ENCODE results near the gene ANXA10.

DNA sequence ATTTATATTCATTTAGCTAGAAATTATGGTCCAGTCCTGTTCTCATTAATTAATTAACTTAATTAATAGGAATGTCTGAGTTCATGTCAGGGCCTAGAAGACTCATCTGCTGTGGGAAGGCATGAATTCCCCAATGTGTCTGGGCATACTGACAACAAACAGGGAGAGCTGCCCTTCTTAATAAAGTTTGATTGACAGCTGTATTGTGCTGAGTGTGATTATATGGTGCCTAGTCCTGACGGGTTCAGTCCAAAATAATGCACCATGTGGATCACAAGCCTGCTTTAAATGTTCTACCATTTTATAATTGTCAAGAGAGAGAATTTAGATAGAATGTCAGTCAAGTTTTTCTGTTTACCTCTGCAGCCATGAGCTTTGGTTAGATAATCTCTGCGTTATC lies 34.6 kb downstream of the ANXA10 start:
- TF ChIP-seq TAF1 (IDR thresholded peaks at IDR 0.05; ENCODE audit: borderline replicate concordance, insufficient read depth, low read length) = no peak
- no peak for TF ChIP-seq POLR2AphosphoS5 (IDR thresholded peaks at IDR 0.05; ENCODE audit: low read depth, low read length)
- TF ChIP-seq, protein P1, sequence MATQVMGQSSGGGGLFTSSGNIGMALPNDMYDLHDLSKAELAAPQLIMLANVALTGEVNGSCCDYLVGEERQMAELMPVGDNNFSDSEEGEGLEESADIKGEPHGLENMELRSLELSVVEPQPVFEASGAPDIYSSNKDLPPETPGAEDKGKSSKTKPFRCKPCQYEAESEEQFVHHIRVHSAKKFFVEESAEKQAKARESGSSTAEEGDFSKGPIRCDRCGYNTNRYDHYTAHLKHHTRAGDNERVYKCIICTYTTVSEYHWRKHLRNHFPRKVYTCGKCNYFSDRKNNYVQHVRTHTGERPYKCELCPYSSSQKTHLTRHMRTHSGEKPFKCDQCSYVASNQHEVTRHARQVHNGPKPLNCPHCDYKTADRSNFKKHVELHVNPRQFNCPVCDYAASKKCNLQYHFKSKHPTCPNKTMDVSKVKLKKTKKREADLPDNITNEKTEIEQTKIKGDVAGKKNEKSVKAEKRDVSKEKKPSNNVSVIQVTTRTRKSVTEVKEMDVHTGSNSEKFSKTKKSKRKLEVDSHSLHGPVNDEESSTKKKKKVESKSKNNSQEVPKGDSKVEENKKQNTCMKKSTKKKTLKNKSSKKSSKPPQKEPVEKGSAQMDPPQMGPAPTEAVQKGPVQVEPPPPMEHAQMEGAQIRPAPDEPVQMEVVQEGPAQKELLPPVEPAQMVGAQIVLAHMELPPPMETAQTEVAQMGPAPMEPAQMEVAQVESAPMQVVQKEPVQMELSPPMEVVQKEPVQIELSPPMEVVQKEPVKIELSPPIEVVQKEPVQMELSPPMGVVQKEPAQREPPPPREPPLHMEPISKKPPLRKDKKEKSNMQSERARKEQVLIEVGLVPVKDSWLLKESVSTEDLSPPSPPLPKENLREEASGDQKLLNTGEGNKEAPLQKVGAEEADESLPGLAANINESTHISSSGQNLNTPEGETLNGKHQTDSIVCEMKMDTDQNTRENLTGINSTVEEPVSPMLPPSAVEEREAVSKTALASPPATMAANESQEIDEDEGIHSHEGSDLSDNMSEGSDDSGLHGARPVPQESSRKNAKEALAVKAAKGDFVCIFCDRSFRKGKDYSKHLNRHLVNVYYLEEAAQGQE (IDR thresholded peaks at IDR 0.05; ENCODE audit: insufficient read depth in 1 of 2, low read depth in 2 of 2, low read length in 2 of 2) = no peak
- TF ChIP-seq FOXP2 (optimal IDR thresholded peaks at IDR 0.05; ENCODE audit: borderline replicate concordance, extremely low read depth, extremely low read length, insufficient read depth) = no peak
- TF ChIP-seq SIN3A (IDR thresholded peaks at IDR 0.05; ENCODE audit: borderline replicate concordance, insufficient read depth, low read length) = no peak

Measured in PFSK-1 (cell line).